C4-2B (cell line): Measurements from ENCODE around the gene GRK5.

Experiments used
- H3K27ac ChIP-seq: fragments of 450-650 bp; 2 replicates; pipeline ENCODE4 v1.5.1; 2017
- CTCF ChIP-seq: fragments of 450-650 bp; conservative IDR thresholded peaks from 2 replicates; pipeline ENCODE4 v1.5.1; 2017; ENCODE audit warnings: mild to moderate bottlenecking
- ZFX ChIP-seq: fragments of 450-650 bp; IDR thresholded peaks from 2 replicates; pipeline ENCODE4 v1.6.1; 2017

The GRK5 gene

GRCh38 chr10:119455609-119456434, 248.5 kb downstream of the GRK5 start:
- no peak for TF ChIP-seq ZFX
- TF ChIP-seq CTCF = no peak

GRCh38 chr10:119456435-119456810, 249.1 kb downstream of the GRK5 start:
- no peak for TF ChIP-seq ZFX
- TF ChIP-seq CTCF = no peak
- no peak overlapping the region for H3K27ac ChIP-seq

More at GRCh38 chr10:119455609-119456434, 248.5 kb downstream of the GRK5 start:
- no peak overlapping the region for H3K27ac ChIP-seq

- H3K27ac ChIP-seq = no peak overlapping the region
- TF ChIP-seq ZFX (no peak), CTCF (no peak)
Measured at GRCh38 chr10:119457966-119458766, 250.8 kb downstream of the GRK5 start.

- no peak for TF ChIP-seq CTCF
- no peak for TF ChIP-seq ZFX
- H3K27ac ChIP-seq = no peak overlapping the region
Measured at GRCh38 chr10:119459681-119460340, 252.4 kb downstream of the GRK5 start.

GRCh38 chr10:119460369-119461195, 253.2 kb downstream of the GRK5 start:
- TF ChIP-seq CTCF = no peak
- TF ChIP-seq ZFX = no peak
- no peak overlapping the region for H3K27ac ChIP-seq

- H3K27ac ChIP-seq = no peak overlapping the region
- no peak for TF ChIP-seq ZFX
- no peak for TF ChIP-seq CTCF
Measured at GRCh38 chr10:119461380-119461779, 254.0 kb downstream of the GRK5 start.
